Erythroblast (primary cell): ENCODE measurements around the gene MACROD2.
"Not testable (repeated sequence)": the region's sequence is repeated elsewhere in the genome, so short reads cannot be mapped to it uniquely, and the experiment has no call there.

ENCODE experiments used
- DNase-seq, 2 experiments: peaks; one replicate each; lab custom pipeline; 2025; lab: John Stamatoyannopoulos, UW
- GATA1 ChIP-seq: IDR thresholded peaks from 2 replicates; pipeline ENCODE4 v1.6.1; 2011; ENCODE audit warnings: low read depth, mild to moderate bottlenecking, control low read depth, low read length, moderate library complexity
- POLR2A ChIP-seq: IDR thresholded peaks from 2 replicates; pipeline ENCODE4 v1.6.1; 2011; ENCODE audit warnings: mild to moderate bottlenecking, low read length

The MACROD2 gene

DNA sequence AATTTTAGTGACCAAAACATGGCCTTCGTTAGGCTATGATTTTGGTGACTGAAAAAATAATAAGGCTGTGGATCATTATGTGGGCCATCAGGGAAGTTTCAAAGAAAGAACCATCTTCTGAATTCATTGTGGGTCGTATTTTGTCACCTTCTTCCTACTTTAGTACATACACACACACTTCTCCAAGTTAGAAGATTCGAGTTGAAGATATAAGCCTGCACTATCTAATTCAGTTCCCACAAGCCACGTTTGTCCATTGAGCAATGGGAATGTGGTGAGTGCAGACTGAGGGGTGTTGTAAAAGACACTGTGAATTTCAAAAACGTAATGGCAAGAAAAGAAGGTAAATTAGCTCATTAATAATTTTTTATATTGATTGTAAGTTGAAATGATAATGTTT lies 1812.0 kb downstream of the MACROD2 start:
- TF ChIP-seq GATA1, result no peak
- TF ChIP-seq POLR2A, result no peak
- DNase-seq, result no peak

DNA sequence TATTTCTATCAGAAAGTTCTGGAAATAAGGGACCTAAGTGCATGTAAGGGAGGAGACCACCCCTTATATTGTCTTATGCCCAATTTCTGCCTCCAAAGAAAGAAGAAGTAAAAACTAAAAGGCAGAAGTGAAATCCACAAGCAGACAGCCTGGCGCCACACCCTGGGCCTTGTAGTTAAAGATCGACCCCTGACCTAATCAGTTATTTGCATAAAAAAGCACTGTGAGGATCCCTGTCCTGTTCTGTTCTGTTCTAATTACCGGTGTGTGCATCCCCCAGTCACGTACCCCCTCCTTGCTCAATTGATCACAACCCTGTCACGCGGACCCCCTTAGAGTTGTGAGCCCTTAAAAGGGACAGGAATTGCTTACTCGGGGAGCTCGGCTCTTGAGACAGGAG lies 1812.5 kb downstream of the MACROD2 start:
- DNase-seq, result not testable (repeated sequence)

DNA sequence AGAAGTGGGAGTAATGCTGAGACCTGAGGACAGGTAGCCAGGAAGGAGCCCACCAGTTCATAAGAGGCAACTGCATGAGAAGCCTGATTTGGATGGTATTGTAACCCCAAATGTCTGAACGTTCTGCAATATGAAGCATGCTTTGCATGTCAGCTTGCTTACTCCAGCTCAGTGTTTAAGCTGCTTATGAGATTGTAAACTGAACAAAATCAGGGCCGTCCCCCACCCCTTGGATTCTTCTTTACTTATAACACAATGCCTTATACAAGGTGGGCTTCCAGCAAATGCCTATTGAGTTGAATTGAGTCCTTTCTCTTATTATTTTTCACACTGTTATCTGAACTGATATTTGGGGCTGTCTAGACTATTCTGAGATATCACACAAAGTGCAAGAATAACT lies 1816.6 kb downstream of the MACROD2 start:
- no peak for DNase-seq
- TF ChIP-seq POLR2A (no peak), GATA1 (no peak)

DNA sequence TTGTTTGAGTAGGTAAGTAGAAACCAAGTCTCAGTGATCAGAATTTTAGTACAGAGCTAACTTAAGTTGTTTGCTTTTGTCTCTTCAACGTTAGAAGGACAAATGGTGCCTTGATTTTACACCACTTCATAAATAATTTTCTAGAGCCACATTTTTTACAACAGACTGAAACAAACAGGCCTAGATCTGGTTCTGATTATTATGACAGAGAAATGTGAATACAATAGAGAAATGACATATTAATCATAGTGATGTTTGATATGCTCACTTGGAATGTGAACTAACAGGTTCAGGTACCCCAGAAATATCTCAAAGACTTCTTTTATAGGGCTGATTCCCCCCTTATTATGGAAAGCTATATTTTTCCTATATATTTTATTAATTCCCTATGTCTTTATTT lies 1817.4 kb downstream of the MACROD2 start:
- no peak for DNase-seq
- TF ChIP-seq GATA1 (no peak), POLR2A (no peak)

DNA sequence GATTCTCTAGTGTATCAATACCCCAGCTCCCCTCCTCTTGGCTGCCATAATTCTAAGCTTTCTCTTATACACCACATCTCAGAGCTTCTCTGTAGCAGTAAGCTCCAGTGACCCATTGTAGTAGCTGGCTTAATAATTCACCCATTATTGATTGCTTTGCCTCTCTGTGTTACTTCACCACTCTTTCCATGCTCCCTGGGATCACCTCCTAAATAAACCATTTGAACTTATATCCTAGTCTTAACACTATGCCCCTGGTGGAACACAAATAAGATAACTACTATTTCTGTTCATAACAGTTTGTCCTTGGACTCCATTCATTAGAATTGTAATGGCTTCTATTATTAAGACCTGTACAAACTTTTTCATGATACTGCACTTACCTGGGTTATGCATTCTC lies 1819.0 kb downstream of the MACROD2 start:
- DNase-seq, result no peak
- no peak for TF ChIP-seq GATA1
- no peak for TF ChIP-seq POLR2A

DNA sequence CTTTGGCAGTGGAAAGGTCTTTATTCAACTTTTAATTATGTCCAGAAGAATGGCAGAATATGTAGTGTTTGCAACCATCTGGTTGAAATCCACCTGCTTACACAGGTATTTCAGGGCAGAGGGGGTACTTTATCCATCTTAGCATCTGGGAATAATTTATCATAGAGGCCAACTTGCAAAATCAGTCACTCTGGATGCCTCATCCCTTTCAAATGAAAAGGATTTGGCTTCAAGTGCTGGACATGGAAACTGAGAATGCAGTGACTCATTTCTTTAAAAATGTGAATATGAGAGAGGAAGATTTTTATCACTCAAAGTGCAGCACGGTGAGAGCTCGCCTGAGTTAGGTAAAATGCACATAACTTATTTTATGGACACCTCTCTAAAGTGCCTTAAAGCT lies 1819.6 kb downstream of the MACROD2 start:
- no peak for DNase-seq
- TF ChIP-seq GATA1 (no peak), POLR2A (no peak)

DNA sequence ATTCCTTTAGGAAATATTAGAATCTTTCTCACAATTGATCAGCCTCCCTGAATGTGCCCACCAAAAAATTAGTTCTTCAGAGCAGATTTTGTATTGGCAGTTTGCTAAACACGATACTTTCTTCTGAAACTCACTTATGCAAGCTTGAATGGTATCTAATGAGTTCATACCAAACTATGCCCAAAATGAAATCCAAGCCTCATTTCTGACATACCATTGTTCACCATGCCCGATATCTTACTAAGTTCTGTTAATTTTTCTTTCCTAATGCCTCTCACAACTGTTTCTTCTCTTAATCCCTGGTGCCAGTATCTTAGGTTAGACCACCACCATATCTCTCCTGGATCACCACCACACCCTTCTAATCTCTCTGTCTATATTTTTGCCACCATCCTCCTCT lies 1822.0 kb downstream of the MACROD2 start:
- no peak for DNase-seq
- TF ChIP-seq POLR2A, result no peak
- TF ChIP-seq GATA1, result no peak

DNA sequence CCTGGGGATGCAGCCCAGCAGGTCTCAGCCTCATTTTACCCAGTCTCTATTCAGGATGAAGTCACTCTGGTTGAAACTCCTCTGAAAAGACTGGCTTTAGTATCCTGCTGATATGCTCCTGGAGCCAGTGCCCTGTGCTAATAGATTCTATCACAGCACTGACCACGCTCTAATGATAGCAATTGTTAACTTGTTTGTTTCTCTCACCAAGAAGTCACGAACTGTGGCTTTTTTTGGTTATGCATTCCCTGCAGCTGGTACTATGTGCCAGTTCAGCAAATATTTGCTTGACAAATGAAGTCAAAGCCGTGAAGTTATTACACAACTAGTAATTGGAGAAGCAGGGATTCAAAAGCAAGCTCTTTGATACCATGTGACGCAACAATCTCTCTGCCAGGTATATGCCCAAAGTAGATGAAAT lies 1823.3 kb downstream of the MACROD2 start:
- no peak for TF ChIP-seq GATA1
- no peak for TF ChIP-seq POLR2A
- DNase-seq, result no peak

DNA sequence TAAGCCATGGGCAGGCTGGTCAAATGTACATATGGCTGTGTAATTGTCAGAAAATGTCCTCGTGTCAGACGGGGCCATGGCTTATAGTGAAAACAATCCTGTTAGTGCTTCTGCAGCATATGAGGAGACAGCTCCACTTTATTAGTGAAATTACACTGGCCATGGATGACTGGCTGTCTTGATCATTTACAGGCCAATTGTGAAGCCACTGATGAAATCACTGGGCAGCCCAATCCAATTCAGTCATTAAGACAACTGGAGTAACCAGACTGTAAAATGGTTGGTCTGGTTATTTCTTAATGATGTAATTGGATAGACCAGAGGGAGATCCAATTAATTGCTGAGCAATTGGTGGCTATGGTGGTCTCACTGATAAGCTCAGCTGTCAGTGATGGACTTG lies 1828.4 kb downstream of the MACROD2 start:
- DNase-seq, result no peak

DNA sequence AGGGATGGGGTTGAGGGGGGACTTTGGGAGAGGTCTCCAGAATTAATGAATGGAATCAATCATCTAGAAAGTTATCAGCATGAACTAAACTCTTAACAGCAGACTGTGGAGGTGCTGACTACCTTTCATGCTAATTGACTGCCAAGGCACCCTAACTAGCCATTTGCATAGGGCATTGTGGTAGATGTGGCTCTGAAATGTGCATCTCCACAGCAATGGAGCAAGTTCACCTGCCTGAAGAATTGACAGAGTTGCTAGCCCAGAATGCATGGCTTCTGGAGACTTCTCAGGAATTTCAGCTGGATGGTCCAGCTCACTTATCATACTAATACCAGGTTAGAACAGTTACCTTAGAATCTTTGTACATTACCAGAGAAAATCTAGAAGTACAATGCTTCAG lies 1832.3 kb downstream of the MACROD2 start:
- TF ChIP-seq GATA1 (no peak), POLR2A (no peak)

More for the DNA sequence above, 1828.4 kb downstream of the MACROD2 start:
- no peak for TF ChIP-seq GATA1
- no peak for TF ChIP-seq POLR2A

DNA sequence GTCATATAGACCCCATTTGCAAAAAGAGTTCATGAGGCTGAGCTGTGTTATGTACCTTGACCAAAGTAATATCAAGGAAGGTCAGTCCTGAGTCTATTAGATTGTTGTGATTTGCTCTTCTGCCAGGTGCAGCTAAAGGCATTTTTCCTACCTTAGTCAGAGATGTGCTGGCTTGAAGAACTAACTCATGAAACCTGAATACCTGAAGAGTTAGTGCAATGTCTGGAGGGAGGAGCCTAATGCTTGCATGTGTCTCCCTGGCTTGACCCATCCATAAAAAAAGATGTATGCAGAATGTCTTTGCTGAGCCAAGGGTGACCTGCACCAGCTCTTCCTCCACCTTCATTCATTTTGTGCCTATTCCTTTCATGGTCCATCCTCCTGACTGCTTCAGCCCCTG lies 1835.9 kb downstream of the MACROD2 start:
- TF ChIP-seq GATA1 (no peak), POLR2A (no peak)
- no peak for DNase-seq

More for the DNA sequence above, 1832.3 kb downstream of the MACROD2 start:
- no peak for DNase-seq

DNA sequence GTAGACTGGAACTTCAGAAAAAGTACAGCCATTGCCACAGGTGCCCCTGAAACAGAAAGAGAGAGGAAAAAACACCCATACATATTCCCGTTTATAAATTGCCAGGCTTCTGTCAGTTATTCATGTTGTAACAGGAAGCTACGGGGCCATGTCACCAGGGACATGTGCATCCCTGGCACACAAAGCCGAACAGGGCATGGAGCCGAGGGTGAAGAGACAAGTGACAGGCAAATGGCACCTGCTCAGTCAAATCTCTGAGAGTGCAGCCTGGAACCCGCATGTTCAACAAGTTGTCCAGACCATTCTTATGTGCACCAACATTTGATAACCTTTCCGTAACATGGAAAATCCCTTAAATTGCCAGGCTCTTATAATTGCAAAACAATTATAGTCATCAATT lies 1837.2 kb downstream of the MACROD2 start:
- TF ChIP-seq GATA1 (no peak), POLR2A (no peak)
- no peak for DNase-seq

DNA sequence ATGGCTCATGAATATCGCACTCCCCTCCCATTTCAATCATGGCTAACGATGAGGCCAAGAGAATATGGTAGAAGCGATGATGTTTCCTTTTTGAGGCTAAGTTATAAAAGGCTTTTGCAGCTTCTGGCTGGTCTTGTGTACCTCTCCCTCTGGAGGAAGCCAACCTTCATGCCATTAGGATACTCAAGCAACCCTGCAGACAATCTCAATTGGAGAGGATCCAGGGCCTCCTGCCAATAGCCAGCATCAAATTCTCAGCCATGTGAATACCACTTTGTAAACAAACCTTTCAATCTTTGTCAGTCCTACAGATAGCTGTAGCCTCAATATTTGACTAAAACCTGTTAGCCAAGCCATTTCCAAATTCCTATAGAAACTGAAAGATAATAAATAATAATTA lies 1839.5 kb downstream of the MACROD2 start:
- no peak for DNase-seq

DNA sequence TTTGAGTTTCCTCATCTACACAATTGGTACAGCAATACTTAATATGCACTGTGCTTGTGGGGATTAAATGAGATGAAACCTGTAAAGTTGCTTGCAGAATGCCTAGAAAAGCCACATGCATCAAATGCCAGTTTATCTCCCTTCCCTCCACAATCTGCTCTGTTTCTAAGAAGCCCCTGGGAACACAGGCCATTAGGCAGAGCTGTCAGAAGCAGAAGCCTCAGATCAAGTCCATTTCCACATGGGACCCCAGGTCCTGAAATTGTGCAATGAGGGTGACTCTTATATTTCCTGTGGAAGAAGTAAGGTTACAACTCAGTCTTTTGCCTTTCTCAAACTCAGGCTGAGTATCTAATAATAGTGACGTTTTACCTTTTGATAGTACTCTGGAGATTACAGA lies 1840.5 kb downstream of the MACROD2 start:
- DNase-seq, result no peak
- TF ChIP-seq POLR2A (no peak), GATA1 (no peak)

More for the DNA sequence above, 1839.5 kb downstream of the MACROD2 start:
- no peak for TF ChIP-seq GATA1
- no peak for TF ChIP-seq POLR2A

DNA sequence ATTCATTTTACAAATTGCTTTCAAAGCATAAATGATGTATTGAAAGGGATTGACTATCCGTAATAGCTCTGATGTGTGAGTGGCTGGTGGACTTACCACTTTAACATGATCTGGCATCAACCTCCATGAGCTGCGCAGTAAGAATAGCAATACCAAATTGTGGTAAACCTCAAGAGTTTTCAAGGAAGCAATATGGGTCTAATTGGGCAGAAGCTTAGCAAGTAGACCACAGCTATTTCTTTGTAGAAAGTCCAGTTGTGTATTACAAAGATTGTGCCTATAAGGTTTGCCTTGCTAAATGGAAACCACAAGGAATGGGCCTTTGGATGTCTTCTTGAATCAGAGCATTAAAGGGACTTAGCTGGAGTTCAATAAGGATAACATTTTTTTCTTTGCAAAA lies 1841.3 kb downstream of the MACROD2 start:
- TF ChIP-seq POLR2A (no peak), GATA1 (no peak)
- no peak for DNase-seq

DNA sequence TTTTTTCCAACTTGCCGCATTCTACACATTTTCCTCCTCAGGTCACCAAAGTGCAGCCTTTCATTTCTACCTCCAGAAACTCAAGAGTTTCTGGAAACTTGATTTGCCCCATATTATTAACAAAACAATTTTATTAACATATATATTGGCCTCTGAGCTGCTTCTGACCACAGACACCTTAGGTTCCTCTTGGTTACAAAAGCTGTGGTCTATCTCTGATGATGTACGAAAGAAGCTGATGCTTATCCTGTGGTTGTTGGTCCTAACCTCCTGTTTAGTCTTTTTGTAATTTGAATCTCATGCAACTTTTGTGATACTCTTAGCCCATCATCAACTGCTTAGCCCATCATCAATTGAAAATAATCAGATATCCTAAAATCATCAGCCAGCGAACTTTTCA lies 1842.2 kb downstream of the MACROD2 start:
- TF ChIP-seq GATA1, result no peak
- no peak for TF ChIP-seq POLR2A
- no peak for DNase-seq
